ENCODE results near the gene PPFIBP1.

GRCh38 chr12:27478949-27479348, 45.1 kb upstream of the PPFIBP1 start:
- TF ChIP-seq CTCF (IDR thresholded peaks at IDR 0.05; ENCODE audit: insufficient read depth, low read length) (no peak), SPI1 (IDR thresholded peaks at IDR 0.05; ENCODE audit: borderline replicate concordance, low read depth) (no peak), POLR2AphosphoS5 (IDR thresholded peaks at IDR 0.05; ENCODE audit: low read depth) (no peak), GABPA (IDR thresholded peaks at IDR 0.05; ENCODE audit: low read depth) (no peak)
- TF ChIP-seq, protein P1, sequence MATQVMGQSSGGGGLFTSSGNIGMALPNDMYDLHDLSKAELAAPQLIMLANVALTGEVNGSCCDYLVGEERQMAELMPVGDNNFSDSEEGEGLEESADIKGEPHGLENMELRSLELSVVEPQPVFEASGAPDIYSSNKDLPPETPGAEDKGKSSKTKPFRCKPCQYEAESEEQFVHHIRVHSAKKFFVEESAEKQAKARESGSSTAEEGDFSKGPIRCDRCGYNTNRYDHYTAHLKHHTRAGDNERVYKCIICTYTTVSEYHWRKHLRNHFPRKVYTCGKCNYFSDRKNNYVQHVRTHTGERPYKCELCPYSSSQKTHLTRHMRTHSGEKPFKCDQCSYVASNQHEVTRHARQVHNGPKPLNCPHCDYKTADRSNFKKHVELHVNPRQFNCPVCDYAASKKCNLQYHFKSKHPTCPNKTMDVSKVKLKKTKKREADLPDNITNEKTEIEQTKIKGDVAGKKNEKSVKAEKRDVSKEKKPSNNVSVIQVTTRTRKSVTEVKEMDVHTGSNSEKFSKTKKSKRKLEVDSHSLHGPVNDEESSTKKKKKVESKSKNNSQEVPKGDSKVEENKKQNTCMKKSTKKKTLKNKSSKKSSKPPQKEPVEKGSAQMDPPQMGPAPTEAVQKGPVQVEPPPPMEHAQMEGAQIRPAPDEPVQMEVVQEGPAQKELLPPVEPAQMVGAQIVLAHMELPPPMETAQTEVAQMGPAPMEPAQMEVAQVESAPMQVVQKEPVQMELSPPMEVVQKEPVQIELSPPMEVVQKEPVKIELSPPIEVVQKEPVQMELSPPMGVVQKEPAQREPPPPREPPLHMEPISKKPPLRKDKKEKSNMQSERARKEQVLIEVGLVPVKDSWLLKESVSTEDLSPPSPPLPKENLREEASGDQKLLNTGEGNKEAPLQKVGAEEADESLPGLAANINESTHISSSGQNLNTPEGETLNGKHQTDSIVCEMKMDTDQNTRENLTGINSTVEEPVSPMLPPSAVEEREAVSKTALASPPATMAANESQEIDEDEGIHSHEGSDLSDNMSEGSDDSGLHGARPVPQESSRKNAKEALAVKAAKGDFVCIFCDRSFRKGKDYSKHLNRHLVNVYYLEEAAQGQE (IDR thresholded peaks at IDR 0.05; ENCODE audit: insufficient replicate concordance, low read depth), result no peak
